GM18867 (cell line): ENCODE results near the gene CELF5.
"Not testable (repeated sequence)": the region's sequence is repeated elsewhere in the genome, so short reads cannot be mapped to it uniquely, and the experiment has no call there.

ENCODE experiments used
- ATAC-seq: cut with Tn5 transposase; IDR thresholded peaks from one replicate; pipeline ENCODE4 v1.9.1; 2021; ENCODE audit warnings: mild to moderate bottlenecking, moderate library complexity; ENCODE audit not compliant: unreplicated experiment

CELF5 gene

DNA sequence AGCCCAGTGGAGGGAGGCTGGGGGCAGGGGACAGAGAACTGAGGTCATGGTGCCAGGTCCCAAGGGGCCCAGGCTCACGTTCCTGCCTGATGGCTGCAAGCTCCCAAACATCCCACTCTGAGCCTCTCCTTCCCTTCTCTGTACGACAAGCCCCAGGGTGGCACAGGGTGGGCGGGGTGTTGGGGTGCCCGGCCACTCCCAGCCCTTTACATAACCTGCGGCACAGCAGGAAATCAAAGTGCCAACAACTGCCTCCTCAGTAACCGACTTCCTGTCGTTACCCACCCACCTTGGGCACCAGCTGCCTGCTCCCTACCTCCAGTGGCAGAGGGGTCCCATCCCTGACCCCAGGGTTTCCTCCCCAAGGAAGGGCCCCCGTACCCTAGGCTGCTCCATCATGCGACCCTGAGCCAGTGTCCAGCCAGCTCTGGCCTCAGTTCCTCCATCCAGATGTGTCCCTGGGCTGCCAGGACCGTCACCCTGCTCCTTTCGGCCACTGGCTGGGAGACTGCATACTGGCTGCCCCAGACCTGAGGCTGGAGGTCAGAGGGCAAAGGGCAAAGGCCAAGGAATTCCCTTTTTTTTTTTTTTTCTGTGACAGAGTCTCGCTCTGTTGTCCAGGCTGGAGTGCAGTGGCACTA lies 114.2 kb downstream of the CELF5 start:
- no peak for ATAC-seq

DNA sequence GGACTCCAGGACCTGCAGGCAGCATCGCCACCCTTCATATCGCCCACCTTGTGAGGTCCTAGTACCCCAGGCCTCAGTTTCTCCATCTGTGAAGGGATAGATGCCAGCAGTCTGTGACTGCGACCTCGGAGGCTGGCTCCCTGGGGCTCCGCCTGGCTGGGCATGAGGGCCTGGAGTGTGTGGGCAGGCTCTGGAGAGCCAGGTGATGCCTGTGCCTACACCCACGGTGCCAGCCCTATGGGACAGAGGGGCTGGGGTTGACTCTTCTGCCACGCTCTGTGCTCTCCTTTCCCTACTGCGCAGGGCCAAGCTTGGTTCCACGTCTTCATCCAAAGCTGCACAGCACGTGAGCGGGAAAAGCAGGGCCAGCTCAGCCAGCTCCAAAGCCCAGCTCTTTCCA lies 115.9 kb downstream of the CELF5 start:
- ATAC-seq: no peak

DNA sequence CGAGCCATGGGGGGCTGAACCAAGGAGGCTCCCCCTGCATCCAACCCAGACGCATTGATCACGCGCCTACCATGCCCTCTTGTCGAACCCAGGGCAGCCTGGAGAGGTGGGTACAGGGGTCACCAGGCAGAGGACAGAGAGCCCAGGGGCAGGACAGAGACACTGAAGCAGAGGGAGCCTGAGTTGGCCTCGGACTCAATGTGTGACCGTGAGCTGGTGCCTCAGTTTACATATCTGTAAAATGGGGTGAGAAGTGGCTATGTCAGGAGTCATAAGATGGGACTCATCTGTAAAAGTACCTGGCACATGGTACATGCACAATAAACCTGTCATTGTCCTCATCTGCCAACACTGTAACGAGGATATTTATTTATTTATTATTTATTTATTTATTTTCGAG lies 117.8 kb downstream of the CELF5 start:
- no peak for ATAC-seq

DNA sequence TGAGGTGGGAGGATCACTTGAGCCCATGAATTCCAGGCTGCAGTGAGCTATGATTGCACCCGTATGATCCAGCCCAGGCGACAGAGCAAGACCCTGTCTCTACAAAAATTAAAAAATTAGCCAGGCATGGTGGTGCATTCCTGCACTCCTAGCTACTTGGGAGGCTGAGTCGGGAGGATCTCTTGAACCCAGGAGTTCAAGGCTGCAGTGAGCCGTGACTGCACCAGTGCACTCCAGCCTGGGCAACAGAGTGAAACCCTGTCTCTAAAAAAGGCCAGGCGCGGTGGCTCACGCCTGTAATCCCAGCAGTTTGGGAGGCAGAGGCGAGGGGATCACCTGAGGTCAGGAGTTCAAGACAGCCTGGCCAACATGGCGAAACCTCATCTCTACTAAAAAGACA lies 118.5 kb downstream of the CELF5 start:
- not testable (repeated sequence) for ATAC-seq

DNA sequence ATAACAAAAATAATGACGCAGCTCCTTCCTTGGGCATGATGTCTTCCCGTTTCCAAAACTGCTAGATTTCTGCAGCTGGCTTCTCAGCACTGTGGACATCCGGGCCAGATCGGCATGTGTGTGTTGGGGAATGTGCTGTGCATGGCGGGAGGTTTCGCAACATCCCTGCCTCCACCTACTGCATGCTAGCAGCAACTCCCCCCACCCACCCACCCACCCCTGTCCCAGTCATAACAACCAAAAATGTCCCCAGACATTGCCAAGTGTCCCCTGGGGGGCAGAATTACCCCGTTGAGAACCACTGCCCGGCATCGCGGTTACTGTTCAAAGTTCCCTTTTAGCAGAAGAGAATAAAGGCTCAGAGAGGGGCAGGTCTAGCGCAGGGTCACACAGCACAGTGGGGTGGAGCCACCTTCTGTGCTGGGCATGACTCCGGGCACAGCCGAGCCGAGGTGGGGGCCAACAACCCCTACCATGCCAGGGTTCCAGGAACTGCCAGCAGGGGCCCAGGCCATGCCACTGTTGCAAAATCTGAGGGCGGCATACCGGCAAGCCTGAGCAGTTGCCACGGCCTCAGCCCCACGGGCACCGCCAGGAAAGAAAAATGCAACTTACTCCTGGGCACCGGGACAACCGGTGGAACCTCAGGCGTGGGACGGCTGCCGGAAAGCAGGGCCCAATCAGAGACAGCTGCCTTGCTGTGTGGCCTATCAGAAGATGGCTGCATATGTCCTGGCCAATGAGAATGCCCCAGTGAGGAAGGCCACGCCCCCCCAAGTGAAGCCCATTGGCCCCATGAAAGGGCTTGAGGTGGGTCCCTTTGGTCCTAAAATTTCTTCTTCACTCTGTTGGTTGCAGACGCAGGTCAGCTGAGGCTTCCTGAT lies 119.4 kb downstream of the CELF5 start:
- peak; percentile 81 for ATAC-seq

DNA sequence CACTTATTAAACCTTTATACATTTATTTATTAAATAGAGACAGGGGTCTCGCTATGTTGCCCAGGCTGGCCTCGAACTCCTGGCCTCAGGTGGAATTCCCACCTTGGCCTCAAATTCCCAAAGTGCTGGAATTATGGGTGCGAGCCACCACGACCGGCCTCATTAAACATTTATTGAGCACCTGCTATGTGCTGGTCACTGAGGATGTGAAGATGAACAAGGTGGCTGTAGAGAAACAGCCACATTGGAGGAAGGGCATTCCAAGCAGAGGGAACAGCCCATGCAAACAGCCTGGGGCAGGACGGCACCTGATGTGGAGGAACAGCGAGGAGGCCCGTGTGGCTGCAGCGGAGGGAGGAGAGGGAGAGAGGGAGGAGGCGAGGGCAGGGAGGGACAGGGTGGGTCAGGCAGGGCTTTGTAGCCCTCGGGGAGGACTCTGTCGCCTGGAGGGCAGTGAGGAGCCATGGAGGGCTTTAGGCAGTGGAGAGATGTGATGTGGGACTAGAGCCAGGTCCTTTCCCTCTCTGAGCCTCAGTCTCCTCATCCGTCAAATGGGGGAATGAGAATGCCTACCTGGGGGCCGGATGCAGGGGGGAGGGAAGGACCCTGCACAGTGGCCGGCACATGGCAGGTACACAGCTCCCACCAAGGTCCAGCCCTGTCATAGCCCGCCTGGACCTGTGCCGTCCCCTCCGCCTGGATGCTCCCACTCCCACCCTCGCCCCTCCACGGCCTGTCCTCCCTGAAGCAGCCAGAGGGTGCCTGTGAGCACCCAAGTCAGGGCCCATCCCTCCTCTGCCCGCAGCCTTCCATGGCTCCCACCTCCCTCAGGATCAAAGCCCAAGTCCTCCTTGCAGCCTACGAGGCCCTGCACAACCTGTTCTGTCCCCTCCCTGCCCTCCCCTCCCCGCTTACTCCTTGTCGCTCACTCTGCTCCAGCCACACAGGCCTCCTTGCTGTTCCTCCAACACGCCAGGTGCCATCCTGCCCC lies 120.4 kb downstream of the CELF5 start:
- ATAC-seq: no peak

DNA sequence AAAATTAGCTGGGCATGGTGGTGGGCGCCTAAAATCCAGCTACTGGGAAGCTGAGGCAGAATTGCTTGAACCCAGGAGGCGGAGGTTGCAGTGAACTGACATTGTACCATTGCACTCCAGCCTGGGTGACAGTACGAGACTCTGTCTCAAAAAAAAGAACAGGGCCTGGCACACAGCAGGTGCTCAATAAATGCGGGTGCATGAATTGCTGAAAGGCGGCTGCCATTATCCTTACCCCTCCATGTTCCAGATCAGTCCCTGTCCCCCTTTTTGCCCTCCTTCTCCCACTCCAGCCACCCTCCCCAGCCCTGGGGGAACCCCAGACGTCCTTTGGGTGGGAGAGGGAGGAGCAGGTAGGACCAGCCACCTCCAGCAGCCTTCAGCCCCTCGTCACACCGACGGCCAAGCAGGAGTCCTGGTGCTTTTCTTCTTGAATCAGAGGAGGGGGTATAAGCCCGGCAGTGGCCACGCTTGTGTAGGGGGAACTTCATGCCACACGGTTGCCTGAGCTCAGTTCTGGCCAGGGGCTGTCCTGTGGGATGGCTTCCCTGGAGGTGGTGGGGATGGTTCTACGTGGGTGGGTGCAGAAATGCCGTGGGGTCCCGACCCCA lies 121.5 kb downstream of the CELF5 start:
- no peak for ATAC-seq
